Activated B cell treated with CpG ODN at 0.5 μM for 24 hours (primary cell): ENCODE results near the gene SH3PXD2B. TPM values are rescaled to one million over a fixed set of nuclear protein-coding genes. Genes with fewer than 3 reads are reported as not detected.

Experiments used
- ATAC-seq: fragments of 200-7000 bp; cut with Tn5 transposase; one replicate; pipeline ENCODE4 v1.10.0; 2021; ENCODE audit warnings: low read depth, mild to moderate bottlenecking, moderate library complexity
- CTCF ChIA-PET: fragments of 350-600 bp; sonication (Branson Sonifier 250); formaldehyde crosslinking; loops from one replicate; lab custom pipeline; 2021; ENCODE audit warnings: antibody characterized with exemption; lab: Charles Lee
- POLR2A ChIA-PET: fragments of 350-600 bp; sonication (Branson Sonifier 250); formaldehyde crosslinking; loops from one replicate; lab custom pipeline; 2021; ENCODE audit warnings: antibody characterized with exemption; lab: Charles Lee
- DNase-seq: peaks from one replicate; pipeline ENCODE4 v3.0.0; 2022
- H3K27ac Mint-ChIP-seq: one replicate; pipeline ENCODE4 v1.8.0; 2020; ENCODE audit warnings: mixed read lengths
- H3K27me3 Mint-ChIP-seq: one replicate; pipeline ENCODE4 v1.8.0; 2021; ENCODE audit warnings: mixed read lengths
- H3K36me3 Mint-ChIP-seq: one replicate; pipeline ENCODE4 v1.8.0; 2021; ENCODE audit warnings: low read depth, mixed read lengths
- H3K4me1 Mint-ChIP-seq: one replicate; pipeline ENCODE4 v1.8.0; 2021; ENCODE audit warnings: mixed read lengths
- H3K4me3 Mint-ChIP-seq: one replicate; pipeline ENCODE4 v1.8.0; 2020; ENCODE audit warnings: mild to moderate bottlenecking, mixed read lengths
- H3K9me3 Mint-ChIP-seq: one replicate; pipeline ENCODE4 v1.8.0; 2020; ENCODE audit warnings: mixed read lengths
- intact Hi-C: fragments of 100-400 bp; cut with micrococcal nuclease; formaldehyde crosslinking; loops from one replicate; pipeline ENCODE4 v1.15.1; 2024
- total RNA-seq: library from RNA; stranded (reverse); gene quantifications from 2 replicates; pipeline ENCODE4 v1.2.3, GENCODE V29; 2022
- TF ChIP-seq, protein P1 (sequence below): fragments of 200-600 bp; IDR thresholded peaks from one replicate; pipeline ENCODE4 v1.8.0; 2022; ENCODE audit warnings: antibody characterized with exemption, mild to moderate bottlenecking

The SH3PXD2B gene
- total RNA-seq, 1 donor from 2014 or later = 0.02 TPM

DNA sequence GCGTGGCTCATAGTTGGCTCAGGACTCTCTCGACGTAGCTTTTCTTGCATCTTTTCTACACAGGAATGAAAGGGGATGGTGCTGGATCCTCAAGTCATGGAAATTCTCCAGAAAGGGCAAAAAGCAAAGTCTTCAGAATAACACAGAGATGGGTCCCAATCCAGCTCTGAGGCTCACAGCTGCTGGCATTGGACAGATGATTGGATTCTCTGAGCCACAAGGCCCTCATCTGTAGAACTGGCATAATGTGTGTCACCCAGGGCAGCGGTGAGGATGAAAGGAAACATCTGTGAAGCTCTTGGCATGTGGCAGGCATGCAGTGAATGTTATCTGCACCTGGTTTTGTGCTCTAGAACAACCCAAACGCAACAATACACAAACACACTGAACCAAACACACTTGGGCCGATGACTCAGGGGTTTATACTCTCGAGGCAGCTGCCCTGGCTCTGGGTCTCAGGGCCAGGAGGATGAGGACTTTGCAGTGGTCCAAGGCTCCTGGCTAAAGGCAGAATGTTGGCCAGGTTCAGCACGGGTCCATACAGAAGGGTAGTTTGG is 106.8 kb downstream of the SH3PXD2B start:
- no peaks in the 10 kb centered on the region for H3K4me1 Mint-ChIP-seq
- intact Hi-C loops = no loop called here
- POLR2A ChIA-PET = no interaction called here
- CTCF ChIA-PET = no interaction called here
- ATAC-seq (no peak), DNase-seq (no peak)
- no peak overlapping the region for H3K27ac Mint-ChIP-seq
- H3K27me3 Mint-ChIP-seq = no peaks in the 10 kb centered on the region
- H3K9me3 Mint-ChIP-seq = no peaks in the 10 kb centered on the region
- H3K4me3 Mint-ChIP-seq = no peak overlapping the region
- no peaks in the 10 kb centered on the region for H3K36me3 Mint-ChIP-seq
- TF ChIP-seq, protein P1, sequence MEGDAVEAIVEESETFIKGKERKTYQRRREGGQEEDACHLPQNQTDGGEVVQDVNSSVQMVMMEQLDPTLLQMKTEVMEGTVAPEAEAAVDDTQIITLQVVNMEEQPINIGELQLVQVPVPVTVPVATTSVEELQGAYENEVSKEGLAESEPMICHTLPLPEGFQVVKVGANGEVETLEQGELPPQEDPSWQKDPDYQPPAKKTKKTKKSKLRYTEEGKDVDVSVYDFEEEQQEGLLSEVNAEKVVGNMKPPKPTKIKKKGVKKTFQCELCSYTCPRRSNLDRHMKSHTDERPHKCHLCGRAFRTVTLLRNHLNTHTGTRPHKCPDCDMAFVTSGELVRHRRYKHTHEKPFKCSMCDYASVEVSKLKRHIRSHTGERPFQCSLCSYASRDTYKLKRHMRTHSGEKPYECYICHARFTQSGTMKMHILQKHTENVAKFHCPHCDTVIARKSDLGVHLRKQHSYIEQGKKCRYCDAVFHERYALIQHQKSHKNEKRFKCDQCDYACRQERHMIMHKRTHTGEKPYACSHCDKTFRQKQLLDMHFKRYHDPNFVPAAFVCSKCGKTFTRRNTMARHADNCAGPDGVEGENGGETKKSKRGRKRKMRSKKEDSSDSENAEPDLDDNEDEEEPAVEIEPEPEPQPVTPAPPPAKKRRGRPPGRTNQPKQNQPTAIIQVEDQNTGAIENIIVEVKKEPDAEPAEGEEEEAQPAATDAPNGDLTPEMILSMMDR = no peak

DNA sequence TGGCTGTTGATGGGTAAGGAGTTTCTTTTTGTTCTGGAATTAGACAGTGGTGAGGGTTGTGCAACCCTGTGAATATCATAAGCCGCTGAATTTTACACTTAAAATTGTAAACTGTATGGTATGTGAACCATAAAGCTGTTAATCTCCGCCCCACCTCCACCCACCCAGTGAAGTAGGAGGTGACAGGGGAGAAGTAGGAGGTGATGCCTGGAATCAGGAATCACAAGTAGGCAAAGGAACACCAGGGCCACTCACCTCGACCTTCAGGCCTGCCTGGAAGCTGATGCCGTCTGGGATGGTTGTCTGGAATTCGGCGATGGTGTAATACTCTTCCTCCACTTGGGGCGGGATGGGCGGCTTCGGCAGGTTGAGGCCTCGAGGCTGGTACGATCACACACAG is 108.4 kb downstream of the SH3PXD2B start:
- ChIA-PET POLR2A (no interaction called here), CTCF (no interaction called here)
- DNase-seq (no peak), ATAC-seq (no peak)
- TF ChIP-seq, protein P1 = no peak
- Mint-ChIP-seq H3K9me3 (no peaks in the 10 kb centered on the region), H3K27ac (no peak overlapping the region), H3K4me3 (no peak overlapping the region), H3K4me1 (no peaks in the 10 kb centered on the region), H3K36me3 (no peaks in the 10 kb centered on the region), H3K27me3 (peaks cover 2% of the 10 kb centered on the region)
- intact Hi-C loops = no loop called here

DNA sequence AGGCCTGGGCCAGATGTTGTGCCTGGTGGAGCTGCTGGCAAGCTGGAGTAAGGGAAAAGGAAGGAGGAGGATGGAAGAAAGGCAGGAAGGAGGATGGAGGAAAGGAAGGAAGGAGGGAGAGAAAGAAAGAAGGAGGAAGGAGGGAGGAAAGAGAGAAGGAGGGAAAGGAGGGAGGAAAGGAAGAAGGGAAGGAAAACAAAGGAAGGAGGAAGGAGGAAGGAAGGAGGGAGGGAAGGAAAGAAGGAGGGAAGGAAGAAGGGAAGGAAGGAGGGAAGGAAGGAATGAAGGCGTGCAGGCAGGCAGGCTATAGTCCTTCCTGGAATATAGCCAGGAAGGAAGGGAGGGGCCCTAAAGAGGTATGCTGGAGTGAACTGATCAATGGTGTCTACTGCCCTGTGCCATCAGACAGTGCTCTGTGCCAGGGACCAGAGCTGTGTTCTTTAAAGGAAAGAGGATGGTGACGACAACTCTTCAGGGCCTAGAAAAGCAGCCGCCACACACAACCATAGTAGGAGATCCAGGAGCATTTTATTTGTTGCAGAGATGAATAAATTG is 109.4 kb downstream of the SH3PXD2B start:
- CTCF ChIA-PET = no interaction called here
- POLR2A ChIA-PET = no interaction called here
- H3K27ac Mint-ChIP-seq = no peak overlapping the region
- intact Hi-C loops = no loop called here
- H3K9me3 Mint-ChIP-seq = no peaks in the 10 kb centered on the region
- ATAC-seq = no peak
- no peak for DNase-seq
- peaks cover 4% of the 10 kb centered on the region for H3K27me3 Mint-ChIP-seq
- H3K36me3 Mint-ChIP-seq = no peaks in the 10 kb centered on the region
- TF ChIP-seq, protein P1 = no peak
- no peak overlapping the region for H3K4me3 Mint-ChIP-seq
- H3K4me1 Mint-ChIP-seq = no peaks in the 10 kb centered on the region

DNA sequence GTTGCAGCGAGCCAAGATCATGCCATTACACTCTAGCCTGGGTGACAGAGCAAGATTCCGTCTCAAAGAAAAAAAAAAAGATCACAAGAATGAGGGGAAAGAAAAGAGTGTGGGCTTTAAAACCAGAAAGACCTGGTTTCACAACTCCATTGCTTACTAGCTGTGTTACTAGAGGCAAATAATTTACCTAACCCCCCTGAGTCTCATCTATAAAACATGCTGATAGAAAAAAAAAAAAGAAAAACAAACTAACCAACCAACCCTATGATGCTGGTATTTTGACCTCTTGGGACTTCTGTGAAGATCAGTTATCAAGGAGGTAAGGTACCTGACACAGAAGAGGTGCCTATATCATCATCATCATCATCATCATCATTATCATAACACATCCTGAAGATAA is 110.6 kb downstream of the SH3PXD2B start:
- no peak for DNase-seq
- CTCF ChIA-PET = no interaction called here
- H3K36me3 Mint-ChIP-seq = no peaks in the 10 kb centered on the region
- H3K4me1 Mint-ChIP-seq = no peaks in the 10 kb centered on the region
- H3K27ac Mint-ChIP-seq = no peak overlapping the region
- H3K9me3 Mint-ChIP-seq = no peaks in the 10 kb centered on the region
- H3K4me3 Mint-ChIP-seq = no peak overlapping the region
- POLR2A ChIA-PET = no interaction called here
- TF ChIP-seq, protein P1 = no peak
- intact Hi-C loops = no loop called here
- no peak for ATAC-seq
- peaks cover 4% of the 10 kb centered on the region for H3K27me3 Mint-ChIP-seq

DNA sequence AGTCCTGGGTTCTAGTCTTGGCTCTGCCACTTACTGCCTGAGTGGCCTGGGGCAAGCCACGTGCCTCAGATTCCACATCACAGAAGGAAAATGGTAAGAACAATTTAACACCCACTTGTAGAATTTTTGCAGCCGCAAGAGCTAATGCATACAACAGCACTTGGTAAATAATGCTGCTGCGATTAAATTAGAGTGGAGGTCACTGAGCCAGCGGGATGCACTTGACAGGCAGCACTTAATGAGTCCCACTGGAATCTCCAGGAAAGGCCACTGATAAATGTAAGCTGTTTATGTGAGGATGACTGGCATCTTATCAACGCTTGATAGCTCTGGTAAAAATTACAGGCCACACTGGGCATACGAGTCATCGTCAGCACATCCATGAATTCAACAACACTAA is 111.4 kb downstream of the SH3PXD2B start:
- Mint-ChIP-seq H3K4me3 (no peak overlapping the region), H3K36me3 (no peaks in the 10 kb centered on the region), H3K9me3 (no peaks in the 10 kb centered on the region), H3K27ac (no peak overlapping the region), H3K4me1 (no peaks in the 10 kb centered on the region), H3K27me3 (peaks cover 4% of the 10 kb centered on the region)
- ATAC-seq (no peak), DNase-seq (no peak)
- TF ChIP-seq, protein P1 = no peak
- intact Hi-C loops = no loop called here
- POLR2A ChIA-PET = no interaction called here
- CTCF ChIA-PET = no interaction called here
